H1 (cell line): Measurements from ENCODE around the gene PKD1. TPM values are rescaled to one million over a fixed set of nuclear protein-coding genes. Genes with fewer than 3 reads are reported as not detected.

ENCODE experiments used
- CTCF ChIA-PET: fragments of 300-600 bp; sonication (Branson Sonifier 250); formaldehyde crosslinking; loops from one replicate; lab custom pipeline; 2021; ENCODE audit not compliant: partially characterized antibody; lab: Charles Lee
- POLR2A ChIA-PET: fragments of 300-600 bp; sonication (Branson Sonifier 250); formaldehyde crosslinking; loops from one replicate; lab custom pipeline; 2021; ENCODE audit warnings: inconsistent platforms; ENCODE audit not compliant: partially characterized antibody; lab: Charles Lee
- DNase-seq, 2 experiments: peaks; one replicate each; pipeline versions ENCODE4 v3.0.0 to v3.0.0-alpha.2; 2010 to 2022; ENCODE audit warnings: low spot score in 2 of 2, low read depth in 1 of 2, mixed read lengths in 1 of 2
- FAIRE-seq: peaks from 2 replicates; lab custom pipeline; 2011; peaks lifted over from hg19 to GRCh38; lab: Jason Lieb, UNC
- H2AFZ ChIP-seq: 2 replicates; pipeline ENCODE4 v1.8.1; 2012; ENCODE audit warnings: low read length, inconsistent platforms
- H2AK5ac ChIP-seq: 2 replicates; pipeline ENCODE4 v1.6.1; 2013; ENCODE audit warnings: low read depth, low read length
- H2BK120ac ChIP-seq: replicated peaks from 2 replicates; pipeline ENCODE3; 2013; ENCODE audit warnings: low read depth, low read length, inconsistent platforms
- H2BK12ac ChIP-seq: 2 replicates; pipeline ENCODE4 v1.6.1; 2013; ENCODE audit warnings: low read depth, low read length
- H2BK15ac ChIP-seq: 2 replicates; pipeline ENCODE4 v1.6.1; 2013; ENCODE audit warnings: low read length
- H2BK20ac ChIP-seq: 2 replicates; pipeline ENCODE4 v1.6.1; 2013; ENCODE audit warnings: low read length
- H2BK5ac ChIP-seq: 2 replicates; pipeline ENCODE4 v1.6.1; 2013; ENCODE audit warnings: low read depth, low read length
- H3K14ac ChIP-seq: 2 replicates; pipeline ENCODE4 v1.6.1; 2013; ENCODE audit warnings: inconsistent platforms; ENCODE audit not compliant: insufficient read length
- H3K18ac ChIP-seq: 2 replicates; pipeline ENCODE4 v1.6.1; 2013; ENCODE audit warnings: low read length; ENCODE audit errors: extremely low read depth
- H3K23ac ChIP-seq: 2 replicates; pipeline ENCODE4 v1.6.1; 2013; ENCODE audit warnings: inconsistent platforms; ENCODE audit not compliant: insufficient read length
- H3K23me2 ChIP-seq: 2 replicates; pipeline ENCODE4 v1.6.1; 2013; ENCODE audit warnings: low read depth, low read length
- H3K27ac ChIP-seq: 2 replicates; pipeline ENCODE4 v1.6.1; 2011; ENCODE audit warnings: low read depth, low read length, inconsistent platforms
- H3K27me3 ChIP-seq, 4 experiments: replicated peaks in 1 of 4; 1 replicate in 1 of 4; 2 replicates in 3 of 4; pipeline versions ENCODE4 v1.6.1 to v1.8.1; 2011 to 2013; ENCODE audit warnings: low read length in 3 of 4, mild to moderate bottlenecking in 3 of 4, inconsistent platforms in 2 of 4, mixed read lengths in 2 of 4, moderate library complexity in 1 of 4; ENCODE audit not compliant: control insufficient read depth in 3 of 4, insufficient read depth in 3 of 4; ENCODE audit errors: extremely low read depth in 1 of 4
- H3K36me3 ChIP-seq, 4 experiments: 2 replicates each; pipeline versions ENCODE4 v1.6.1 to v1.8.1; 2011 to 2013; ENCODE audit warnings: mild to moderate bottlenecking in 4 of 4, low read length in 3 of 4, moderate library complexity in 2 of 4, control low read depth in 1 of 4, inconsistent platforms in 1 of 4; ENCODE audit not compliant: insufficient read depth in 4 of 4, control insufficient read depth in 2 of 4
- H3K4ac ChIP-seq: replicated peaks from 2 replicates; pipeline ENCODE3; 2013; ENCODE audit warnings: low read length, low read depth, mixed read lengths, inconsistent platforms; ENCODE audit not compliant: insufficient read length
- H3K4me1 ChIP-seq, 4 experiments: replicated peaks in 1 of 4; 1 replicate in 1 of 4; 2 replicates in 3 of 4; pipeline versions ENCODE4 v1.6.1 to v1.8.1; 2011 to 2013; ENCODE audit warnings: low read length in 3 of 4, inconsistent platforms in 2 of 4, mixed read lengths in 1 of 4; ENCODE audit not compliant: insufficient read depth in 4 of 4, control insufficient read depth in 3 of 4
- H3K4me2 ChIP-seq, 2 experiments: 2 replicates each; pipeline versions ENCODE4 v1.6.1 to v1.8.1; 2011 to 2013; ENCODE audit warnings: low read depth in 2 of 2, low read length in 2 of 2, control low read depth in 1 of 2, inconsistent platforms in 1 of 2, mild to moderate bottlenecking in 1 of 2; ENCODE audit not compliant: insufficient read depth in 1 of 2
- H3K4me3 ChIP-seq, 4 experiments: fragments of 200-600, 300-600 bp in 1 of 4; sonication (generic), shearing (Covaris generic), sonication (Bioruptor Twin) in 1 of 4; 2 replicates each; pipeline versions ENCODE4 v1.5.1 to v1.8.1; 2011 to 2016; ENCODE audit warnings: low read length in 4 of 4, low read depth in 3 of 4, control low read depth in 2 of 4, inconsistent platforms in 2 of 4, mild to moderate bottlenecking in 2 of 4, mixed read lengths in 1 of 4, moderate library complexity in 1 of 4; ENCODE audit not compliant: insufficient read depth in 2 of 4; ENCODE audit errors: extremely low read depth in 1 of 4
- H3K56ac ChIP-seq: replicated peaks from 2 replicates; pipeline ENCODE3; 2013; ENCODE audit warnings: low read depth, mild to moderate bottlenecking, mixed read lengths, low read length, inconsistent platforms; ENCODE audit not compliant: insufficient read length
- H3K79me1 ChIP-seq: 2 replicates; pipeline ENCODE4 v1.6.1; 2013; ENCODE audit warnings: low read depth, low read length, control low read depth
- H3K79me2 ChIP-seq, 2 experiments: 2 replicates each; pipeline versions ENCODE4 v1.6.1 to v1.8.1; 2012 to 2013; ENCODE audit warnings: low read length in 2 of 2, mild to moderate bottlenecking in 2 of 2, inconsistent platforms in 1 of 2; ENCODE audit not compliant: insufficient read depth in 2 of 2, control insufficient read depth in 1 of 2
- H3K9ac ChIP-seq, 4 experiments: replicated peaks in 1 of 4; 1 replicate in 1 of 4; 2 replicates in 3 of 4; pipeline versions ENCODE4 v1.6.1 to v1.8.1; 2011 to 2013; ENCODE audit warnings: low read depth in 3 of 4, low read length in 3 of 4, control low read depth in 2 of 4, mild to moderate bottlenecking in 2 of 4, moderate library complexity in 2 of 4, inconsistent platforms in 1 of 4; ENCODE audit errors: extremely low read depth in 1 of 4
- H3K9me3 ChIP-seq, 2 experiments: 2 replicates each; pipeline versions ENCODE4 v1.6.1 to v1.8.1; 2012 to 2013; ENCODE audit warnings: mild to moderate bottlenecking in 2 of 2, moderate library complexity in 2 of 2, control low read depth in 1 of 2, inconsistent platforms in 1 of 2, low read depth in 1 of 2, low read length in 1 of 2, mixed read lengths in 1 of 2; ENCODE audit not compliant: insufficient read depth in 2 of 2
- H4K20me1 ChIP-seq, 2 experiments: replicated peaks in 1 of 2; 2 replicates each; pipeline versions ENCODE3 to v1.8.1; 2011 to 2013; ENCODE audit warnings: inconsistent platforms in 2 of 2, low read length in 2 of 2, mild to moderate bottlenecking in 1 of 2; ENCODE audit not compliant: insufficient read depth in 2 of 2, control insufficient read depth in 1 of 2
- H4K5ac ChIP-seq: 2 replicates; pipeline ENCODE4 v1.6.1; 2013; ENCODE audit warnings: low read length, low read depth, mixed read lengths, inconsistent platforms; ENCODE audit not compliant: insufficient read length
- H4K8ac ChIP-seq: 2 replicates; pipeline ENCODE4 v1.8.0; 2013; ENCODE audit warnings: mild to moderate bottlenecking, moderate library complexity, low read length, inconsistent platforms; ENCODE audit not compliant: insufficient read depth; ENCODE audit errors: extremely low read depth
- H4K91ac ChIP-seq: replicated peaks from 2 replicates; pipeline ENCODE3; 2013; ENCODE audit warnings: low read length, mixed read lengths, inconsistent platforms; ENCODE audit not compliant: insufficient read length
- CBX5 ChIP-seq: fragments of 300-800, 300-1000 bp; sonication (generic); IDR thresholded peaks from 2 replicates; pipeline ENCODE4 v1.7.1; 2016; ENCODE audit warnings: antibody characterized with exemption, low read length, low read depth
- FOSL1 ChIP-seq: IDR thresholded peaks from 2 replicates; pipeline ENCODE4 v1.6.1; 2011; ENCODE audit warnings: mild to moderate bottlenecking, low read depth, low read length, moderate library complexity; ENCODE audit not compliant: insufficient read depth
- POLR2A ChIP-seq, 2 experiments: IDR thresholded peaks; 1 replicate in 1 of 2; 2 replicates in 1 of 2; pipeline ENCODE4 v1.6.1; 2011; ENCODE audit warnings: low read depth in 2 of 2, low read length in 2 of 2, mild to moderate bottlenecking in 2 of 2; ENCODE audit errors: control extremely low read depth in 1 of 2
- RFX5 ChIP-seq: IDR thresholded peaks from 2 replicates; pipeline ENCODE4 v1.6.1; 2011; ENCODE audit warnings: low read depth, low read length, improper control_type of control experiment, borderline replicate concordance
- SIRT6 ChIP-seq: IDR thresholded peaks from one replicate; pipeline ENCODE4 v1.7.1; 2012; ENCODE audit warnings: low read length, inconsistent platforms
- TAF7 ChIP-seq: optimal IDR thresholded peaks from 2 replicates; pipeline ENCODE3; 2011; ENCODE audit warnings: low read depth, mild to moderate bottlenecking, inconsistent platforms, low read length, moderate library complexity, borderline replicate concordance
- WGBS, 2 experiments: shearing (Covaris generic) in 1 of 2; methylation state at CpG; one replicate each; pipeline versions ENCODE4 v1.1.6 to v1.1.7; 2013 to 2015; ENCODE audit warnings: low lambda C conversion rate in 2 of 2, mixed read lengths in 2 of 2, inconsistent platforms in 1 of 2, low coverage in 1 of 2, missing lambda C conversion rate in 1 of 2; ENCODE audit not compliant: insufficient replicate concordance in 2 of 2, insufficient coverage in 1 of 2, insufficient read length in 1 of 2; ENCODE audit errors: extremely low coverage in 1 of 2, missing lambda C conversion rate in 1 of 2; 5-methylcytosine and 5-hydroxymethylcytosine counted together
- polyA plus RNA-seq, 7 experiments: library from polyadenylated mRNA; depleted of rRNA in 3 of 7; stranded (reverse) in 5 of 7; unstranded in 2 of 7; fragments of >200 nt in 5 of 7; fragments of 200-250 nt in 2 of 7; gene quantifications; 1 replicate in 5 of 7; 2 replicates in 1 of 7; 4 replicates in 1 of 7; pipeline versions ENCODE4 v1.2.1 to v1.2.3, GENCODE V29; 2011 to 2013; ENCODE audit warnings: missing spikeins in 2 of 7, mixed read lengths in 2 of 7
- total RNA-seq: library from RNA; stranded (reverse); fragmentation: NEBNext Ultra II Directional; extraction: Animal tissue kit (Norgen Biotek cat#: 25700); gene quantifications from 2 replicates; pipeline ENCODE4 v1.2.1, GENCODE V29; 2021
- TF ChIP-seq, protein P1 (sequence below): IDR thresholded peaks from 2 replicates; pipeline ENCODE4 v1.6.1; 2012; ENCODE audit warnings: low read length, inconsistent platforms

The PKD1 gene
- total and polyA plus RNA-seq, 2 of the 8 experiments (the other 6 are each of a cell fraction or from before 2014, with no cell fraction given), result 40.6 to 52.7 TPM

DNA sequence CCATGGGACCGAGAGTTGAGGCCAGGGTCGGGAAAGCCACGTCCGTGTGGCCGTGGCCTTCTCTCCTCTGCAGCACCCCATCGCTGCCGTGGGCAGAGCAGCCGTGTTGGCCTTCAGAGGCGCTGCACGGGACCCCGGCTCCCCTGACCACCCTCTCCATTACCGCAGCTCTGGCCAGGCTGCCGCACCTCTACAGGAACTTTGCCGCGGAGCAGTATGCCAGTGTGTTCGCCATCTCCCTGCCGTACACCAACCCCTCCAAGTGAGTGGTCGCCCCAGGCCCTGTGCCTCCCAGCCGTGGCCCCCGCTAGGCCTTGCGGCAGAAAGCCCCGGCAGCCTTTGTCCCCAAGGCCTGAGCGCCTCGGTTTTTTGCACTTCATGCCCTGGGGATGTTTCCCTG is 60.1 kb downstream of the PKD1 start:
- Histone ChIP-seq H3K14ac (no peak overlapping the region), H4K5ac (no peak overlapping the region), H3K23me2 (no peaks in the 10 kb centered on the region), H3K79me2 (no peaks in the 10 kb centered on the region), H3K36me3 (peaks cover 2 to 14% (median 5%) of the 10 kb centered on the region in 4 experiments; a peak in 5 of 8 replicates), H3K4me3 (no peak overlapping the region), H3K79me1 (no peaks in the 10 kb centered on the region), H2BK20ac (no peak overlapping the region), H3K9me3 (no peaks in the 10 kb centered on the region), H3K27me3 (no peaks in the 10 kb centered on the region), H4K91ac (no peak overlapping the region), H3K4ac (no peak overlapping the region), H3K27ac (no peak overlapping the region), H2BK5ac (no peak overlapping the region), H2BK120ac (no peak overlapping the region), H4K8ac (no peak overlapping the region), H3K9ac (no peak overlapping the region), H2AFZ (no peak overlapping the region), H2BK15ac (no peak overlapping the region), H3K4me2 (no peak overlapping the region), H3K18ac (no peak overlapping the region), H2BK12ac (no peak overlapping the region), H4K20me1 (peaks cover 4 to 10% of the 10 kb centered on the region in 2 experiments), H2AK5ac (no peak overlapping the region), H3K56ac (no peak overlapping the region), H3K4me1 (no peaks in the 10 kb centered on the region), H3K23ac (no peak overlapping the region)
- ChIA-PET POLR2A (interaction anchor here (2.1 to 8.8 kb wide), 2 partner anchors 10 to 15 kb away, joined by 6 to 50 read pairs; no protein-coding TSS in a partner anchor), CTCF (interaction anchor here (0.9 to 4.4 kb wide), 3 partner anchors 19 to 53 kb away, joined by 3 to 13 read pairs (median 4); partner anchors contain the start of gene NTHL1)
- DNase-seq (no peak), FAIRE-seq (no peak)
- WGBS, 2 experiments, result 96% methylated on average over 24 of the region's 24 CpGs; no CpG with 5 or more reads in 1 of the 2 experiments
- TF ChIP-seq, protein P1, sequence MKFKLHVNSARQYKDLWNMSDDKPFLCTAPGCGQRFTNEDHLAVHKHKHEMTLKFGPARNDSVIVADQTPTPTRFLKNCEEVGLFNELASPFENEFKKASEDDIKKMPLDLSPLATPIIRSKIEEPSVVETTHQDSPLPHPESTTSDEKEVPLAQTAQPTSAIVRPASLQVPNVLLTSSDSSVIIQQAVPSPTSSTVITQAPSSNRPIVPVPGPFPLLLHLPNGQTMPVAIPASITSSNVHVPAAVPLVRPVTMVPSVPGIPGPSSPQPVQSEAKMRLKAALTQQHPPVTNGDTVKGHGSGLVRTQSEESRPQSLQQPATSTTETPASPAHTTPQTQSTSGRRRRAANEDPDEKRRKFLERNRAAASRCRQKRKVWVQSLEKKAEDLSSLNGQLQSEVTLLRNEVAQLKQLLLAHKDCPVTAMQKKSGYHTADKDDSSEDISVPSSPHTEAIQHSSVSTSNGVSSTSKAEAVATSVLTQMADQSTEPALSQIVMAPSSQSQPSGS, result no peak
- TF ChIP-seq RFX5, result no peak
- no peak for TF ChIP-seq FOSL1
- TF ChIP-seq SIRT6, result no peak
- TF ChIP-seq CBX5, result no peak
- TF ChIP-seq POLR2A (IDR thresholded peaks at IDR 0.05; ENCODE audit: control extremely low read depth in 1 of 2, low read depth in 2 of 2, low read length in 2 of 2), result no peak
- no peak for TF ChIP-seq TAF7
